Spleen (tissue), 13 donors: Measurements from ENCODE around the gene NYAP2. TPM values are rescaled to one million over a fixed set of nuclear protein-coding genes. Genes with fewer than 3 reads are reported as not detected.

Experiments
- DNase-seq: peaks from one replicate; pipeline ENCODE4 v3.0.0-alpha.2; 2020
- H3K27ac ChIP-seq, 8 donors: fragments of 200-600 bp; sonication (generic) in 7 of 8; 1 replicate in 4 of 8; 2 replicates in 4 of 8; pipeline versions ENCODE4 v1.5.0 to v1.8.0; 2016 to 2021; ENCODE audit warnings: inconsistent platforms in 4 of 8, mild to moderate bottlenecking in 4 of 8, moderate library complexity in 1 of 8
- H3K27me3 ChIP-seq, 7 donors: fragments of 200-600 bp; sonication (generic) in 6 of 7; replicated peaks in 1 of 7; 1 replicate in 4 of 7; 2 replicates in 3 of 7; pipeline versions ENCODE4 v1.5.0 to v1.8.0; 2016 to 2021; ENCODE audit warnings: inconsistent platforms in 3 of 7, mild to moderate bottlenecking in 1 of 7
- H3K36me3 ChIP-seq, 6 donors: fragments of 200-600 bp; sonication (generic) in 5 of 6; 1 replicate in 4 of 6; 2 replicates in 2 of 6; pipeline versions ENCODE4 v1.5.0 to v1.8.0; 2016 to 2021; ENCODE audit warnings: inconsistent platforms in 2 of 6
- H3K4me1 ChIP-seq, 6 donors: fragments of 200-600 bp; sonication (generic) in 5 of 6; 1 replicate in 3 of 6; 2 replicates in 3 of 6; pipeline versions ENCODE4 v1.5.0 to v1.8.0; 2016 to 2021; ENCODE audit warnings: inconsistent platforms in 3 of 6
- H3K4me3 ChIP-seq, 8 donors: fragments of 200-600 bp; sonication (generic) in 7 of 8; 1 replicate in 4 of 8; 2 replicates in 4 of 8; pipeline versions ENCODE4 v1.5.0 to v1.8.0; 2016 to 2021; ENCODE audit warnings: inconsistent platforms in 4 of 8, mild to moderate bottlenecking in 4 of 8, moderate library complexity in 2 of 8
- H3K9me3 ChIP-seq, 8 donors: fragments of 200-600 bp; sonication (generic) in 7 of 8; 1 replicate in 4 of 8; 2 replicates in 4 of 8; pipeline versions ENCODE4 v1.5.0 to v1.8.0; 2016 to 2021; ENCODE audit warnings: inconsistent platforms in 4 of 8
- POLR2A ChIP-seq, 3 donors: fragments of 450-650 bp; IDR thresholded peaks; one replicate each; pipeline ENCODE4 v1.5.1; 2017; ENCODE audit warnings: antibody characterized with exemption in 3 of 3, mild to moderate bottlenecking in 1 of 3
- POLR2AphosphoS5 ChIP-seq, 3 donors: sonication (generic); formaldehyde crosslinking; IDR thresholded peaks; one replicate each; pipeline ENCODE4 v1.5.1; 2017; ENCODE audit warnings: antibody characterized with exemption in 3 of 3
- WGBS, 5 donors: extraction: QIAGEN DNeasy Blood & Tissue Kit in 3 of 5; methylation state at CpG; one replicate each; pipeline versions ENCODE4 v1.1.5 to v1.1.7; 2013 to 2018; 5-methylcytosine and 5-hydroxymethylcytosine counted together
- intact Hi-C: fragments of 100-400 bp; cut with DNase I; formaldehyde crosslinking; loops from one replicate; pipeline ENCODE4 v1.15.0; 2023; ENCODE audit warnings: low total_unique reads
- long read RNA-seq, 2 donors: transcript quantifications; one replicate each; lab custom pipeline, GENCODE V29; 2026
- polyA plus RNA-seq, 3 donors: library from polyadenylated mRNA; stranded (reverse); fragments of 200-250 nt; gene quantifications; one replicate each; pipeline ENCODE4 v1.2.1, GENCODE V29; 2013
- total RNA-seq, 7 donors: library from RNA; depleted of rRNA in 3 of 7; stranded (reverse); fragments of >200 nt in 3 of 7; fragmentation: NEBNext Ultra II Directional in 4 of 7; extraction: Animal tissue kit (Norgen Biotek cat#: 25700) in 4 of 7; gene quantifications; one replicate each; pipeline versions ENCODE4 v1.1.0 to v1.2.1, GENCODE V29; 2016 to 2021
- TF ChIP-seq, protein P1 (sequence below), 11 experiments: fragments of 200-600 bp in 7 of 11; fragments of 450-650 bp in 4 of 11; sonication (generic) in 4 of 11; IDR thresholded peaks in 8 of 11; conservative IDR thresholded peaks in 3 of 11; 1 replicate in 7 of 11; 2 replicates in 4 of 11; pipeline versions ENCODE4 v1.4.0 to v1.8.0; 2016 to 2021; ENCODE audit warnings: antibody characterized with exemption in 11 of 11, inconsistent platforms in 4 of 11, mild to moderate bottlenecking in 1 of 11
- donor health status: healthy with polysubstance abuse.
- donor health status: DM: no; HTN: no; CAD: no; lungs with moderate emphysema.
- donor health status: DM: no; HTN: no; CAD: no.
- donor health status: Bipolar disorder and iron deficiency.
- donor health status: healthy.
- donor health status: DM: no; HTN: no; CAD: no.
- donor health status: DM: yes; HTN: yes; CAD: no.

Gene NYAP2
- total RNA-seq (under 1 TPM; 0.11 to 0.33 (median 0.17) TPM), polyA plus RNA-seq (under 1 TPM in 2 of 3 donors, not detected in 1; 0.06 to 0.09 TPM)
- long read RNA-seq, donor 1: 0 reads
- long read RNA-seq, donor 2: 0 reads

DNA sequence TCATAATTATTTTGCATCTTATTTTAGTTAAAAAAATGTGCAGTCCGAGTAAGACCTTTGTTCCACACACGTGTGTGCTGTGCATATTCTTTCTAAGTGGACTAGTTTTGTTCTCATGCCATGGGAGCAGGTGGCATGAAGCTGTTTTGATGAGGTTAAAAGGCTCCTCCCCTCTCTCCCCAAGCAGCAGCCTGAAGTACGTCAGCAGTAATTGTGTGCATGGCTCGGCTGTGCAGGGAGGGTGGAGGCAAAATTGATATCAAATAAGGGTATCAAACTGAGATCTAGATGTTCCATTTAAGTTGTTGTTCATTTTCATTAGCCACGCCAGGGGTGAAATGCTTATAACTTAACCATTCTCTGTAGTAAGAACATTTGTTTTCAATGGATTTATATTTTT, at the start of gene NYAP2:
TSS of gene NYAP2 (plus strand) at position 207 of the 400 bp plus-strand sequence. CDS start 9,171 bp downstream, outside the sequence.
- Histone ChIP-seq H3K4me3 (no peak within 1 kb of the TSS), H3K9me3 (no peaks in the 10 kb centered on the region), H3K27me3 (peaks cover 0 to 23% (median 0%) of the 10 kb centered on the region in 7 donors), H3K36me3 (no peaks in the 10 kb centered on the region), H3K27ac (no peak within 1 kb of the TSS), H3K4me1 (no peaks in the 10 kb centered on the region)
- no peak for DNase-seq
- intact Hi-C loops: no loop called here
- WGBS, 5 donors: 56 to 69% (median 60%) methylated on average over 5 of the region's 5 CpGs
- TF ChIP-seq, protein P1, sequence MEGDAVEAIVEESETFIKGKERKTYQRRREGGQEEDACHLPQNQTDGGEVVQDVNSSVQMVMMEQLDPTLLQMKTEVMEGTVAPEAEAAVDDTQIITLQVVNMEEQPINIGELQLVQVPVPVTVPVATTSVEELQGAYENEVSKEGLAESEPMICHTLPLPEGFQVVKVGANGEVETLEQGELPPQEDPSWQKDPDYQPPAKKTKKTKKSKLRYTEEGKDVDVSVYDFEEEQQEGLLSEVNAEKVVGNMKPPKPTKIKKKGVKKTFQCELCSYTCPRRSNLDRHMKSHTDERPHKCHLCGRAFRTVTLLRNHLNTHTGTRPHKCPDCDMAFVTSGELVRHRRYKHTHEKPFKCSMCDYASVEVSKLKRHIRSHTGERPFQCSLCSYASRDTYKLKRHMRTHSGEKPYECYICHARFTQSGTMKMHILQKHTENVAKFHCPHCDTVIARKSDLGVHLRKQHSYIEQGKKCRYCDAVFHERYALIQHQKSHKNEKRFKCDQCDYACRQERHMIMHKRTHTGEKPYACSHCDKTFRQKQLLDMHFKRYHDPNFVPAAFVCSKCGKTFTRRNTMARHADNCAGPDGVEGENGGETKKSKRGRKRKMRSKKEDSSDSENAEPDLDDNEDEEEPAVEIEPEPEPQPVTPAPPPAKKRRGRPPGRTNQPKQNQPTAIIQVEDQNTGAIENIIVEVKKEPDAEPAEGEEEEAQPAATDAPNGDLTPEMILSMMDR (IDR thresholded peaks at IDR 0.05 in 8 of 11, conservative IDR thresholded peaks at IDR 0.05 in 3 of 11): no peak
- TF ChIP-seq POLR2AphosphoS5 (IDR thresholded peaks at IDR 0.05) (no peak), POLR2A (IDR thresholded peaks at IDR 0.05) (no peak)

DNA sequence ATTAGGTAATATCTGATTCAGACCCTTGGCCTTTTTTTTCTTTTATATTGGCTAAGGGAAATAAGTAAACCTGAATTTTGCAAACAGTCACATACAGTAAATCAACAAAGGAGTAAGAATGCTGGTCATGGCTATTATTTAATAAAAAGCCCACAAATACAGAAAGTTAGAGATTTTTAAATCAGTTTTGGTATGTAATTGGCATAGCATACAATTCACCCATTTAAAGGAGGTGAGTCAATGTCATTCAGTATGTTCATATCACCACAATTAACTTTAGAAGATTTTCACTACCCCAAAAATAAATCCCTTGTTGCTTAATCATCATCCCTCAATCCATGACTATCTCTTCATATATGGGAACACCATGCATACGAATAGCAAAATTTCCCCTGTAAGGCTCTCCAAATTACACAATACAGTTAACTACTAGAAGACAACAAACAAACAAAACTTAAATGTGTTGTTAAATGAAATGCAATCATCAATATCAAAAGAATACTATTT, 45.9 kb upstream of the NYAP2 start:
- Histone ChIP-seq H3K27me3 (peaks cover 0 to 5% (median 0%) of the 10 kb centered on the region in 7 donors), H3K4me1 (no peaks in the 10 kb centered on the region), H3K4me3 (no peak overlapping the region), H3K36me3 (no peaks in the 10 kb centered on the region), H3K9me3 (no peaks in the 10 kb centered on the region), H3K27ac (no peak overlapping the region)
- intact Hi-C loops: no loop called here
- TF ChIP-seq POLR2A (IDR thresholded peaks at IDR 0.05): no peak
- 78 to 92% (median 87%) methylated on average over 1 of the region's 1 CpG for WGBS, 5 donors
- DNase-seq: no peak

DNA sequence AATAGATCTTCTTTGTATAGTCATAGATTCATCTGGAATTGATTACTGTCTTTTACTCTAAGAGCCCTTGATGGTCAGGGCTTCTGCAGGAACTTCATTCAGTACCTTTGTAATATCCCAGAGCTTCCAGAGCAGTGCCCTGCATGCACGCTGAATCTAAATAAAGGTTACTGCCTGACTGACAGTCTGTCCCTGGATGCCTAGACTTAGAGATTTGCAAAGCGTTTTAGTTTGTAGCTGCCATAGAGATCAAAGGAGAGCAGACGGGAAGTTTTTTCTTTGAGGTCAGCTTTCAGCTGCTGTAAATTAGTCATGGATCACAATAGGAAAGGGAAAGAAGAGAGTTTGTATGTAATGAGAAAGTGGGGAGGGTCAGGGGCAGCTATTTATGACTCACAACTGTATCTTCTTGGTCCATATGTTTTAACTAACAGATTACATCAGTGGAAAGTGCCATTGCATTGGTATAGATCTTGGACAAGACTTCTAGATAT, 45.2 kb upstream of the NYAP2 start:
- TF ChIP-seq, protein P1 (IDR thresholded peaks at IDR 0.05 in 8 of 11, conservative IDR thresholded peaks at IDR 0.05 in 3 of 11): no peak
- no peak for TF ChIP-seq POLR2AphosphoS5 (IDR thresholded peaks at IDR 0.05)
- TF ChIP-seq POLR2A (IDR thresholded peaks at IDR 0.05): no peak
- WGBS, 5 donors: 13 to 38% (median 19%) methylated on average over 3 of the region's 3 CpGs
- intact Hi-C loops: no loop called here
- no peak for DNase-seq
- Histone ChIP-seq H3K27ac (no peak overlapping the region), H3K4me3 (no peak overlapping the region), H3K36me3 (no peaks in the 10 kb centered on the region), H3K9me3 (no peaks in the 10 kb centered on the region), H3K27me3 (peaks cover 0 to 5% (median 0%) of the 10 kb centered on the region in 7 donors), H3K4me1 (no peaks in the 10 kb centered on the region)

DNA sequence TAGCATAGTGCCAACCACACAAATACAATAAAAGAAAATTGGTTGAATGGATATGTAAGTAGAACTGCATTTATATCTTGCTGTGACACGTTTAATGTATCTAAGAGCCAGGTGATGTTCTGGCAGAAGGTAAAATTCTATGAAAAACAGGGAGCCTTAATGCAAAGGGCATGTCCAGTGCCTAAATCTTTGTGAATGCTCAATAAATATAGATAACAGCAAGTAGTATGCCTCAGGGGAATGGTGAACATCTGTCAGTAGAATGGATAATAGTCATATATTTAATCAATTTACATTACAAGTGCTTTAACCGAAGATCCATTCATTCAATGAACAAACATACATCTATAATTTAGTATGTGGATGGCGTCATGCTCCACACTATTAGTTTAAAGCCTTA, 43.7 kb upstream of the NYAP2 start:
- Histone ChIP-seq H3K27ac (no peak overlapping the region), H3K4me1 (no peaks in the 10 kb centered on the region), H3K9me3 (no peaks in the 10 kb centered on the region), H3K27me3 (peaks cover 0 to 5% (median 0%) of the 10 kb centered on the region in 7 donors), H3K36me3 (no peaks in the 10 kb centered on the region), H3K4me3 (no peak overlapping the region)
- no peak for TF ChIP-seq POLR2AphosphoS5 (IDR thresholded peaks at IDR 0.05)
- TF ChIP-seq, protein P1 (IDR thresholded peaks at IDR 0.05 in 8 of 11, conservative IDR thresholded peaks at IDR 0.05 in 3 of 11): no peak
- TF ChIP-seq POLR2A (IDR thresholded peaks at IDR 0.05): no peak
- no peak for DNase-seq
- intact Hi-C loops: no loop called here
- 69 to 82% (median 81%) methylated on average over 3 of the region's 3 CpGs for WGBS, 5 donors
